ENCODE data around the gene RPTOR.
A peak's percentile ranks its signal among the peaks of the same experiment; 100 is the strongest.
"Not testable (repeated sequence)": the region's sequence is repeated elsewhere in the genome, so short reads cannot be mapped to it uniquely, and the experiment has no call there.

RPTOR gene

DNA sequence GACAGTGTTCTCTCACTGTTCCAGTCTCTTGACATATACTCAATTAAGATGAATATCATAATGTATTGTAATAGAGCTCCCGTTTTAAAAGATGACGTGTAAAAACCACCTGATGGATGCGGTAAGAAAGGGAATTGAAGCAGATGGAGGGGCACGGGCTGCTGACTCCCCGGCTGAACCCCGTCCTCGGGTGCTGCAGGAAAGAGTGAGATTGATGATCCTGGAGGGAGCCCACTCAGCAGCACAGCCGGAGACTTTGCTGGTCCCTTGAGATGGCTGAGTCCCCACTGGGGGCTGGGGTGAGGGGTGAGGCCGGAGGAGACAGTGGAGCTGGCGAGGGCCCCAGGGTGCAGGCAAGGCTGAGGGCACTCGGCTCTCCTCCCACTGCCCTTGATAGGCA, 217.4 kb downstream of the RPTOR start:
- CTCF ChIA-PET, result interaction anchor here (0.7 kb wide), 1 partner anchor 633 kb away, joined by 4 read pairs; the partner anchor contains the start of gene BAHCC1
- POLR2A ChIA-PET (ENCODE audit: low non-redundant PET), result no interaction called here
- H3K27ac ChIP-seq, result peak overlapping the region; percentile 94
- TF ChIP-seq CTCF (conservative IDR thresholded peaks at IDR 0.05; ENCODE audit: low read depth), result no peak
- DNase-seq (ENCODE audit: low spot score), result no peak

- POLR2A ChIA-PET (ENCODE audit: low non-redundant PET), result no interaction called here
- CTCF ChIA-PET, result no interaction called here
- TF ChIP-seq CTCF (conservative IDR thresholded peaks at IDR 0.05; ENCODE audit: low read depth), result no peak
- no peak overlapping the region for H3K27ac ChIP-seq
- no peak for DNase-seq (ENCODE audit: low spot score)
Observed at GRCh38 chr17:80763293-80763867, 218.7 kb downstream of the RPTOR start.

DNA sequence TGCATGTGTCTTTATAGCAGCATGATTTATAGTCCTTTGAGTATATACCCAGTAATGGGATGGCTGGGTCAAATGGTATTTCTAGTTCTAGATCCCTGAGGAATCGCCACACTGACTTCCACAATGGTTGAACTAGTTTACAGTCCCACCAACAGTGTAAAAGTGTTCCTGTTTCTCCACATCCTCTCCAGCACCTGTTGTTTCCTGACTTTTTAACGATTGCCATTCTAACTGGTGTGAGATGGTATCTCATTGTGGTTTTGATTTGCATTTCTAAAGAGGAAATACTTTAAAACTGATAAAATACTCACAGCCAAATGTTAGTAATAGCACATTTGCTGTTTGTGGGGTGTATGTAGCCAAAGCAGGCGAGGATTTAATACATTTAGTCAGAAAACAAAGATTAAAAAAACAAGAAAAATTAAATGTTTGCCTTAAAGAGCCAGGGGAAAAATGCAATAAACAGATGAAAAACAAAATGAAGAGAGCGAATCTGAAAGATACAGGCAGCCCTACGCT, 220.0 kb downstream of the RPTOR start:
- DNase-seq (ENCODE audit: low spot score); POLR2A ChIA-PET (ENCODE audit: low non-redundant PET); CTCF ChIA-PET: not testable (repeated sequence)
- H3K27ac ChIP-seq, result peak overlapping the region; percentile 11; the same call in 1 of the 2 replicates

- no peak for TF ChIP-seq CTCF (conservative IDR thresholded peaks at IDR 0.05; ENCODE audit: low read depth)
- ChIA-PET CTCF (no interaction called here), POLR2A (ENCODE audit: low non-redundant PET) (no interaction called here)
- peak overlapping the region; percentile 11; the same call in 1 of the 2 replicates for H3K27ac ChIP-seq
- no peak for DNase-seq (ENCODE audit: low spot score)
Observed at GRCh38 chr17:80765241-80765961, 220.8 kb downstream of the RPTOR start.

DNA sequence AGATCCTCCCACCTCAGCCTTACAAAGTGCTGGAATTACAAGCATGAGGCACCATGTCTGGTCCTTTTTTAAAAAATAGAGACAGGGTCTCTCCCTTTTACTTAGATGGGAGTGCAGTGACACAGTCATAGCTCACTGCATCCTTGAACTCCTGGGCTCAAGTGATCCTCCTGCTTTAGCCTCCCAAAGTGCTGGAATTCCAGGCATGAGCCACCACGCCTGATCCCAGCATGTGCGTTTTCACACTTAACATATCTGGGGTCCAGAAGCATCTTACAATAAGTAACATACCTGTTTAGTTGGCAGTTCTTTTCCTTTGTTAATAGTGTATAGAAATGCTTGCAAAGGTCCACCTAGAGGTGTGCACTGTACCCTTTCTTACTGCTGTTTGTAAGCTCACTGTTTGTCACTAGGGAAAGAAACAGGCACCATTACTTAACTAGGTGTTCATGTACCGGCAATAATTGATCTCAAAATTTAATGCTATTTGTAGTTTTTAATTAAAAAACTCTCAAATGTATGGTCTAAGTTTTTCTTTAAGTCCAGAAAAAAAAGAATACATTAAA, 221.7 kb downstream of the RPTOR start:
- CTCF ChIA-PET, result no interaction called here
- no peak for DNase-seq (ENCODE audit: low spot score)
- TF ChIP-seq CTCF (conservative IDR thresholded peaks at IDR 0.05; ENCODE audit: low read depth), result no peak
- H3K27ac ChIP-seq, result no peak overlapping the region
- POLR2A ChIA-PET (ENCODE audit: low non-redundant PET), result no interaction called here

GRCh38 chr17:80768389-80768788, 223.8 kb downstream of the RPTOR start:
- H3K27ac ChIP-seq, result no peak overlapping the region
- no peak for DNase-seq (ENCODE audit: low spot score)
- CTCF ChIA-PET, result no interaction called here
- no peak for TF ChIP-seq CTCF (conservative IDR thresholded peaks at IDR 0.05; ENCODE audit: low read depth)
- POLR2A ChIA-PET (ENCODE audit: low non-redundant PET), result no interaction called here

DNA sequence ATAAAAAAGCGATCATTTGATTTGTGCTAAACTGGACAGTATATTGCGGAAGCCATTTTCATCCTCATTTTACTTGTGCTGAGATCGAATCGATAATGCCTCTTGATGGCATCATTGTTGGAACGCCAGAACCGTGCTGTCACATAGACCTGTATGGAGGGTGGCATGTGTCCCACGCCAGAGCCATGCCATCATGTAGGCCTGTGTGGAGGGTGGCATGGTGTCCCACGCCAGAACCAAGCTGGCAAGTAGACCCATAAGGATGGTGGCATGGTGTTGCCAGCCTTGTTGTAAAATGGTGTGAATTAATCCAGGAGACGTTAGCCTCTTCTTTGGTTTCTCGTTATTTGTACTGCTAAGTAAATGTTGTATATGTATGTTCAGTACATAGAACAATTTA, 224.3 kb downstream of the RPTOR start:
- ChIA-PET POLR2A (ENCODE audit: low non-redundant PET) (no interaction called here), CTCF (no interaction called here)
- TF ChIP-seq CTCF (conservative IDR thresholded peaks at IDR 0.05; ENCODE audit: low read depth), result no peak
- no peak for DNase-seq (ENCODE audit: low spot score)
- no peak overlapping the region for H3K27ac ChIP-seq

Data from RWPE1 (cell line).